ENCODE measurements around the gene WDR64.
"Not testable (repeated sequence)": the region's sequence is repeated elsewhere in the genome, so short reads cannot be mapped to it uniquely, and the experiment has no call there.

Gene WDR64

GRCh38 chr1:241697640-241698018 is 45.5 kb downstream of the WDR64 start:
- TF ChIP-seq POLR2A (IDR thresholded peaks at IDR 0.05; ENCODE audit: extremely low read depth, insufficient read length) (no peak), MYC (IDR thresholded peaks at IDR 0.05; ENCODE audit: low read depth, low read length) (no peak)
- TF ChIP-seq, protein P1, sequence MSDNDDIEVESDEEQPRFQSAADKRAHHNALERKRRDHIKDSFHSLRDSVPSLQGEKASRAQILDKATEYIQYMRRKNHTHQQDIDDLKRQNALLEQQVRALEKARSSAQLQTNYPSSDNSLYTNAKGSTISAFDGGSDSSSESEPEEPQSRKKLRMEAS (IDR thresholded peaks at IDR 0.05; ENCODE audit: low read depth, low read length), result no peak
- TF ChIP-seq, protein P2, sequence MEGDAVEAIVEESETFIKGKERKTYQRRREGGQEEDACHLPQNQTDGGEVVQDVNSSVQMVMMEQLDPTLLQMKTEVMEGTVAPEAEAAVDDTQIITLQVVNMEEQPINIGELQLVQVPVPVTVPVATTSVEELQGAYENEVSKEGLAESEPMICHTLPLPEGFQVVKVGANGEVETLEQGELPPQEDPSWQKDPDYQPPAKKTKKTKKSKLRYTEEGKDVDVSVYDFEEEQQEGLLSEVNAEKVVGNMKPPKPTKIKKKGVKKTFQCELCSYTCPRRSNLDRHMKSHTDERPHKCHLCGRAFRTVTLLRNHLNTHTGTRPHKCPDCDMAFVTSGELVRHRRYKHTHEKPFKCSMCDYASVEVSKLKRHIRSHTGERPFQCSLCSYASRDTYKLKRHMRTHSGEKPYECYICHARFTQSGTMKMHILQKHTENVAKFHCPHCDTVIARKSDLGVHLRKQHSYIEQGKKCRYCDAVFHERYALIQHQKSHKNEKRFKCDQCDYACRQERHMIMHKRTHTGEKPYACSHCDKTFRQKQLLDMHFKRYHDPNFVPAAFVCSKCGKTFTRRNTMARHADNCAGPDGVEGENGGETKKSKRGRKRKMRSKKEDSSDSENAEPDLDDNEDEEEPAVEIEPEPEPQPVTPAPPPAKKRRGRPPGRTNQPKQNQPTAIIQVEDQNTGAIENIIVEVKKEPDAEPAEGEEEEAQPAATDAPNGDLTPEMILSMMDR (IDR thresholded peaks at IDR 0.05; ENCODE audit: low read depth, low read length), result no peak
- H3K4me3 ChIP-seq (ENCODE audit: low read depth, low read length), result no peak overlapping the region
- no peak for DNase-seq (ENCODE audit: low read depth)

DNA sequence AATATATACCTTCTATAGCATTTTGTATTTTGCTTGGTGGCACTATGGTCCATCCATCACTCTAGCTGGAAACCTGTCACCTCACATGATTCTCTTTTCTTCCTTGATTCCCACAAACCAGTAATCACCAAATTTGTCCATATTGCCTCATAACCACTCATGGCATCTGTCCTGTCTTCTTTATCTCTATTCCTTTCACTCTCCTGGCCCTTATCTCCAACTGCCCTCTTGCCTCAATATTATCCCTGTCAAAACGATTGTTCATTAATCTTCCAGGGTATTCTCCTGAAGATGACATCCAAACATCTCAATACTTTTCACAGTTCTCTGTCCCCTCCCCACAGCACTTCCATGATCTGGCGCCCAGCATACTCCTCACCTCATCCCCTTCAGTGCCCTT is 46.1 kb downstream of the WDR64 start:
- TF ChIP-seq, protein P2 (IDR thresholded peaks at IDR 0.05; ENCODE audit: low read depth, low read length), result no peak
- TF ChIP-seq POLR2A (IDR thresholded peaks at IDR 0.05; ENCODE audit: extremely low read depth, insufficient read length) (no peak), MYC (IDR thresholded peaks at IDR 0.05; ENCODE audit: low read depth, low read length) (no peak)
- TF ChIP-seq, protein P1 (IDR thresholded peaks at IDR 0.05; ENCODE audit: low read depth, low read length), result no peak
- no peak for DNase-seq (ENCODE audit: low read depth)
- no peak overlapping the region for H3K4me3 ChIP-seq (ENCODE audit: low read depth, low read length)

GRCh38 chr1:241701483-241702295 is 49.6 kb downstream of the WDR64 start:
- H3K4me3 ChIP-seq (ENCODE audit: low read depth, low read length), result no peak overlapping the region
- TF ChIP-seq, protein P1 (IDR thresholded peaks at IDR 0.05; ENCODE audit: low read depth, low read length), result no peak
- TF ChIP-seq POLR2A (IDR thresholded peaks at IDR 0.05; ENCODE audit: extremely low read depth, insufficient read length), result no peak
- DNase-seq (ENCODE audit: low read depth), result no peak

GRCh38 chr1:241702442-241703373 is 50.6 kb downstream of the WDR64 start:
- no peak for TF ChIP-seq MYC (IDR thresholded peaks at IDR 0.05; ENCODE audit: low read depth, low read length)
- TF ChIP-seq, protein P1 (IDR thresholded peaks at IDR 0.05; ENCODE audit: low read depth, low read length), result no peak
- no peak overlapping the region for H3K4me3 ChIP-seq (ENCODE audit: low read depth, low read length)
- DNase-seq (ENCODE audit: low read depth), result no peak

- DNase-seq (ENCODE audit: low read depth), result peak; percentile 7
- not testable (repeated sequence) for H3K4me3 ChIP-seq (ENCODE audit: low read depth, low read length)
Observed at GRCh38 chr1:241703739-241704138, 51.7 kb downstream of the WDR64 start.

DNA sequence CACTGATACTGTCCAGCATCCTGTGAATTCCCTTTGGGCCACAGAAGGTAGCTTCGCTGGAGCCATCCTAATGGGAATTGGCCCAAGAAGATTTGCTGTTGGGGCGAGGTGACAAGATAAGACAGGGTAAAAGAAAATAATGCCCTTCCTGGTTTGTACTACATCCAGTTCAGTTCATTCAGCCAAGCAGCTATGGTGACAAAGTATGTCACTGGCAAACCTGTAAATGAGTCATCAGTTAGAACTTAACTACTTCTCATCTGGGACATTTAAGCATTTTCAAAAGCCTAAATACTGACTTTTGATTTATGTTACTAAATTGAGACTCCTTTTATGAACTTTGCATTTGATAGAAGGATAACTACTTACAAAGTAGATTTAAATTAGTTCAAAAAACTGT is 54.2 kb downstream of the WDR64 start:
- no peak for DNase-seq (ENCODE audit: low read depth)
- TF ChIP-seq, protein P2 (IDR thresholded peaks at IDR 0.05; ENCODE audit: low read depth, low read length), result no peak
- no peak for TF ChIP-seq POLR2A (IDR thresholded peaks at IDR 0.05; ENCODE audit: extremely low read depth, insufficient read length)
- no peak for TF ChIP-seq MYC (IDR thresholded peaks at IDR 0.05; ENCODE audit: low read depth, low read length)
- TF ChIP-seq, protein P1 (IDR thresholded peaks at IDR 0.05; ENCODE audit: low read depth, low read length), result no peak
- no peak overlapping the region for H3K4me3 ChIP-seq (ENCODE audit: low read depth, low read length)

- H3K4me3 ChIP-seq (ENCODE audit: low read depth, low read length), result no peak overlapping the region
- TF ChIP-seq MYC (IDR thresholded peaks at IDR 0.05; ENCODE audit: low read depth, low read length) (no peak), POLR2A (IDR thresholded peaks at IDR 0.05; ENCODE audit: extremely low read depth, insufficient read length) (no peak)
- TF ChIP-seq, protein P1 (IDR thresholded peaks at IDR 0.05; ENCODE audit: low read depth, low read length), result no peak
- TF ChIP-seq, protein P2 (IDR thresholded peaks at IDR 0.05; ENCODE audit: low read depth, low read length), result no peak
- DNase-seq (ENCODE audit: low read depth), result no peak
Observed at GRCh38 chr1:241706967-241707366, 54.9 kb downstream of the WDR64 start.

Data from NB4 (cell line).